ENCODE results near the gene SPEN.

GRCh38 chr1:15947382-15948090 lies 100.0 kb downstream of the SPEN start:
- TF ChIP-seq CTCF (IDR thresholded peaks at IDR 0.05; ENCODE audit: low read length) (no peak), EZH2 (optimal IDR thresholded peaks at IDR 0.05; ENCODE audit: low read depth, low read length) (no peak), EZH2phosphoT487 (IDR thresholded peaks at IDR 0.05; ENCODE audit: low read length) (no peak)

Measured in MM.1S (cell line).